ENCODE data around the gene MT1M. TPM values are rescaled to one million over a fixed set of nuclear protein-coding genes. Genes with fewer than 3 reads are reported as not detected.

Gene MT1M
- total and polyA plus RNA-seq, 2 of the 4 experiments (the other 2 are of a cell fraction), result 0.10 TPM; not detected in 1

GRCh38 chr16:56637814-56638750 is 5.6 kb downstream of the MT1M start, which contains the start of gene MT1A (continued):
- TF ChIP-seq POLR2A (IDR thresholded peaks at IDR 0.05; ENCODE audit: low read depth, low read length) (no peak), CEBPB (IDR thresholded peaks at IDR 0.05; ENCODE audit: low read depth, low read length) (no peak)

DNA sequence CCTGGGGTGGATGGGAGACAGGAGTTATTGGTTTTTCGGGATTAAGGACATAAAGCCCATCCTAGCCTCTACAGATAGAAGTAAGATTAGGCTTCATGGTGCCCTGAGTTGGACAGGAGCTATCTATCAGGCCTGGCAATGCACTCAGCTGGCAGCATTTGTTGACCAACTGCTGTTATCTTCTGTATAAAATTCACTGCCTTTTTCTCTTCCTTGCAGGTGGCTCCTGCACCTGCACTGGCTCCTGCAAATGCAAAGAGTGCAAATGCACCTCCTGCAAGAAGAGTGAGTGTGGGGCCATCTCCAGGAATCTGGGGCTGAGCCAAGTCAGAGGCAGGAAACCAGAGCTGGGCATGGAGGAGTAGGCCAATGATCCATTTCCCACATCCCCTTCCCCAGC is 6.6 kb downstream of the MT1M start:
- DNase-seq (no peak), ATAC-seq (ENCODE audit: low read depth) (no peak)
- no TSS peak for BruUV-seq (replicated peaks)
- H3K4me1 ChIP-seq (ENCODE audit: control insufficient read depth, insufficient read depth, low read length), result no peaks in the 10 kb centered on the region; the same call in 1 of the 2 replicates
- intact Hi-C loops (cut with micrococcal nuclease), result no loop called here
- H2BK15ac ChIP-seq (ENCODE audit: low read depth, low read length), result no peak overlapping the region
- H2BK120ac ChIP-seq (ENCODE audit: low read depth, low read length), result no peak overlapping the region
- H3K4ac ChIP-seq (ENCODE audit: low read depth, low read length), result no peak overlapping the region
- no peak overlapping the region for H4K8ac ChIP-seq (ENCODE audit: low read depth in 2 of 2, low read length in 2 of 2)
- H4K5ac ChIP-seq (ENCODE audit: low read depth, low read length), result no peak overlapping the region
- POLR2A ChIA-PET (ENCODE audit: unreplicated experiment), result no interaction called here
- H2AK9ac ChIP-seq (replicated peaks; ENCODE audit: low read depth, low read length, poor library complexity), result no peak overlapping the region
- no peak overlapping the region for H2BK20ac ChIP-seq (ENCODE audit: low read depth, low read length)
- CTCF ChIA-PET, result no interaction called here
- H4K20me1 ChIP-seq (ENCODE audit: insufficient read depth, low read length), result no peaks in the 10 kb centered on the region
- no peak overlapping the region for H3K4me2 ChIP-seq (ENCODE audit: low read depth, low read length)
- no peaks in the 10 kb centered on the region for H3K79me1 ChIP-seq (ENCODE audit: low read depth in 1 of 2, low read length in 2 of 2)
- H3K14ac ChIP-seq (replicated peaks; ENCODE audit: low read depth, low read length), result no peak overlapping the region
- H4K91ac ChIP-seq (ENCODE audit: insufficient read depth, low read depth, low read length), result no peak overlapping the region
- no peaks in the 10 kb centered on the region for H3K9me1 ChIP-seq (ENCODE audit: insufficient read depth, low read length)
- H2AK5ac ChIP-seq (ENCODE audit: low read depth, low read length), result no peak overlapping the region
- no peak overlapping the region for H3K56ac ChIP-seq (ENCODE audit: extremely low read depth, insufficient read depth, low read length)
- no peak overlapping the region for H3K9ac ChIP-seq (ENCODE audit: low read depth, low read length)
- no peak overlapping the region for H2BK5ac ChIP-seq (ENCODE audit: low read depth, low read length, poor library complexity, severe bottlenecking)
- H3K27ac ChIP-seq (ENCODE audit: insufficient read depth, low read length), result no peak overlapping the region
- H3K9me3 ChIP-seq (ENCODE audit: control insufficient read depth, insufficient read depth, low read length), result peaks cover 2% of the 10 kb centered on the region; the same call in 1 of the 2 replicates
- H3K18ac ChIP-seq (ENCODE audit: low read depth, low read length), result no peak overlapping the region
- peaks cover 90% of the 10 kb centered on the region for H3K27me3 ChIP-seq (ENCODE audit: control insufficient read depth, insufficient read depth, low read length)
- in situ Hi-C loops (cut with MboI; ENCODE audit: low sequenced_read_pairs), result no loop called here
- dilution Hi-C loops (cut with HindIII; ENCODE audit: low sequenced_read_pairs, unreplicated experiment), result no loop called here
- H3K23ac ChIP-seq (ENCODE audit: low read depth, low read length), result no peak overlapping the region
- no peak overlapping the region for H2AFZ ChIP-seq (replicated peaks; ENCODE audit: low read length, poor library complexity)
- H3K4me3 ChIP-seq (ENCODE audit: insufficient read depth, low read depth, low read length), result no peak overlapping the region
- WGBS, 2 experiments (ENCODE audit: extremely low coverage in 2 of 2, insufficient read length in 1 of 2), result no CpG with 5 or more reads among the region's 1 CpG
- H3K36me3 ChIP-seq (ENCODE audit: control insufficient read depth, insufficient read depth, low read length), result no peaks in the 10 kb centered on the region
- TF ChIP-seq, protein P1, sequence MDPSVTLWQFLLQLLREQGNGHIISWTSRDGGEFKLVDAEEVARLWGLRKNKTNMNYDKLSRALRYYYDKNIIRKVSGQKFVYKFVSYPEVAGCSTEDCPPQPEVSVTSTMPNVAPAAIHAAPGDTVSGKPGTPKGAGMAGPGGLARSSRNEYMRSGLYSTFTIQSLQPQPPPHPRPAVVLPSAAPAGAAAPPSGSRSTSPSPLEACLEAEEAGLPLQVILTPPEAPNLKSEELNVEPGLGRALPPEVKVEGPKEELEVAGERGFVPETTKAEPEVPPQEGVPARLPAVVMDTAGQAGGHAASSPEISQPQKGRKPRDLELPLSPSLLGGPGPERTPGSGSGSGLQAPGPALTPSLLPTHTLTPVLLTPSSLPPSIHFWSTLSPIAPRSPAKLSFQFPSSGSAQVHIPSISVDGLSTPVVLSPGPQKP (IDR thresholded peaks at IDR 0.05; ENCODE audit: borderline replicate concordance, low read depth, low read length), result no peak
- TF ChIP-seq, protein P2, sequence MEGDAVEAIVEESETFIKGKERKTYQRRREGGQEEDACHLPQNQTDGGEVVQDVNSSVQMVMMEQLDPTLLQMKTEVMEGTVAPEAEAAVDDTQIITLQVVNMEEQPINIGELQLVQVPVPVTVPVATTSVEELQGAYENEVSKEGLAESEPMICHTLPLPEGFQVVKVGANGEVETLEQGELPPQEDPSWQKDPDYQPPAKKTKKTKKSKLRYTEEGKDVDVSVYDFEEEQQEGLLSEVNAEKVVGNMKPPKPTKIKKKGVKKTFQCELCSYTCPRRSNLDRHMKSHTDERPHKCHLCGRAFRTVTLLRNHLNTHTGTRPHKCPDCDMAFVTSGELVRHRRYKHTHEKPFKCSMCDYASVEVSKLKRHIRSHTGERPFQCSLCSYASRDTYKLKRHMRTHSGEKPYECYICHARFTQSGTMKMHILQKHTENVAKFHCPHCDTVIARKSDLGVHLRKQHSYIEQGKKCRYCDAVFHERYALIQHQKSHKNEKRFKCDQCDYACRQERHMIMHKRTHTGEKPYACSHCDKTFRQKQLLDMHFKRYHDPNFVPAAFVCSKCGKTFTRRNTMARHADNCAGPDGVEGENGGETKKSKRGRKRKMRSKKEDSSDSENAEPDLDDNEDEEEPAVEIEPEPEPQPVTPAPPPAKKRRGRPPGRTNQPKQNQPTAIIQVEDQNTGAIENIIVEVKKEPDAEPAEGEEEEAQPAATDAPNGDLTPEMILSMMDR (conservative IDR thresholded peaks at IDR 0.05; ENCODE audit: low read depth, low read length), result no peak
- TF ChIP-seq SMC3 (IDR thresholded peaks at IDR 0.05; ENCODE audit: low read depth, low read length), result no peak
- TF ChIP-seq, protein P3, sequence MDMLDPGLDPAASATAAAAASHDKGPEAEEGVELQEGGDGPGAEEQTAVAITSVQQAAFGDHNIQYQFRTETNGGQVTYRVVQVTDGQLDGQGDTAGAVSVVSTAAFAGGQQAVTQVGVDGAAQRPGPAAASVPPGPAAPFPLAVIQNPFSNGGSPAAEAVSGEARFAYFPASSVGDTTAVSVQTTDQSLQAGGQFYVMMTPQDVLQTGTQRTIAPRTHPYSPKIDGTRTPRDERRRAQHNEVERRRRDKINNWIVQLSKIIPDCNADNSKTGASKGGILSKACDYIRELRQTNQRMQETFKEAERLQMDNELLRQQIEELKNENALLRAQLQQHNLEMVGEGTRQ (IDR thresholded peaks at IDR 0.05; ENCODE audit: low read depth, low read length), result no peak
- no peak for TF ChIP-seq MAZ (IDR thresholded peaks at IDR 0.05; ENCODE audit: borderline replicate concordance, low read depth, low read length)
- TF ChIP-seq CHD1 (IDR thresholded peaks at IDR 0.05; ENCODE audit: low read depth, low read length), result no peak
- TF ChIP-seq RCOR1 (IDR thresholded peaks at IDR 0.05; ENCODE audit: insufficient replicate concordance, low read length), result no peak
- no peak for TF ChIP-seq CEBPB (IDR thresholded peaks at IDR 0.05; ENCODE audit: low read depth, low read length)
- TF ChIP-seq MAFK (IDR thresholded peaks at IDR 0.05; ENCODE audit: low read depth, low read length), result no peak
- no peak for TF ChIP-seq RFX5 (IDR thresholded peaks at IDR 0.05; ENCODE audit: low read depth, low read length)
- no peak for TF ChIP-seq MXI1 (IDR thresholded peaks at IDR 0.05; ENCODE audit: borderline replicate concordance, low read depth, low read length)
